ENCODE measurements around the gene SYT13.

- TF ChIP-seq CTCF (IDR thresholded peaks at IDR 0.05) (no peak), POLR2A (IDR thresholded peaks at IDR 0.05) (no peak)
Measured at GRCh38 chr11:45193695-45194094, 92.4 kb downstream of the SYT13 start.
